AG04449 (cell line): ENCODE measurements around the gene CCNG2.
"Not testable (repeated sequence)": the region's sequence is repeated elsewhere in the genome, so short reads cannot be mapped to it uniquely, and the experiment has no call there.

Experiments used
- CTCF ChIA-PET: fragments of 350-600 bp; formaldehyde crosslinking; extraction: SDS; loops from one replicate; lab custom pipeline; 2021; ENCODE audit warnings: antibody characterized with exemption; lab: Yijun Ruan, JAX
- POLR2A ChIA-PET: fragments of 400-600, 350-600 bp; formaldehyde crosslinking; extraction: SDS; loops from one replicate; lab custom pipeline; 2020; ENCODE audit warnings: antibody characterized with exemption, inconsistent platforms; lab: Yijun Ruan, JAX
- DNase-seq: peaks from one replicate; pipeline ENCODE4 v3.0.0-alpha.2; 2010; ENCODE audit warnings: low read depth, low spot score
- H3K4me3 ChIP-seq: 2 replicates; pipeline ENCODE4 v1.5.1; 2011; ENCODE audit warnings: low read depth, mild to moderate bottlenecking, control low read depth, low read length
- CTCF ChIP-seq: IDR thresholded peaks from one replicate; pipeline ENCODE4 v1.5.1; 2011; ENCODE audit warnings: mild to moderate bottlenecking, moderate library complexity, low read length, control low read depth, inconsistent platforms; ENCODE audit not compliant: insufficient read depth; ENCODE audit errors: missing control alignments

Gene CCNG2

GRCh38 chr4:77127215-77127614 is 29.8 kb upstream of the CCNG2 start:
- DNase-seq: no peak
- CTCF ChIA-PET: interaction anchor here (0.8 to 1.8 kb wide), 4 partner anchors 31 to 77 kb away, joined by 3 to 5 read pairs (median 3); no protein-coding TSS in a partner anchor
- POLR2A ChIA-PET: no interaction called here
- H3K4me3 ChIP-seq: no peak overlapping the region
- TF ChIP-seq CTCF: no peak

- no peak for TF ChIP-seq CTCF
- no peak overlapping the region for H3K4me3 ChIP-seq
- DNase-seq: no peak
- ChIA-PET POLR2A (no interaction called here), CTCF (interaction anchor here (1.0 to 1.8 kb wide), 2 partner anchors 35 to 76 kb away, joined by 3 to 5 read pairs; no protein-coding TSS in a partner anchor)
These were observed 29.0 kb upstream of the CCNG2 start for GRCh38 chr4:77127837-77128621.

- no peak for TF ChIP-seq CTCF
- CTCF ChIA-PET: interaction anchor here (1.0 to 2.5 kb wide), 4 partner anchors 13 to 71 kb away, joined by 3 to 9 read pairs (median 7); no protein-coding TSS in a partner anchor
- POLR2A ChIA-PET: no interaction called here
- no peak for DNase-seq
- no peak overlapping the region for H3K4me3 ChIP-seq
These were observed 24.2 kb upstream of the CCNG2 start for GRCh38 chr4:77132652-77133312.

- DNase-seq, POLR2A ChIA-PET, H3K4me3 ChIP-seq: not testable (repeated sequence)
- CTCF ChIA-PET: interaction anchor here (1.4 kb wide), 1 partner anchor 42 kb away, joined by 5 read pairs; no protein-coding TSS in a partner anchor
These were observed 19.6 kb upstream of the CCNG2 start for GRCh38 chr4:77137448-77137847.

- CTCF ChIA-PET: interaction anchor here (1.0 kb wide), 1 partner anchor 47 kb away, joined by 4 read pairs; no protein-coding TSS in a partner anchor
- no peak for TF ChIP-seq CTCF
- H3K4me3 ChIP-seq: no peak overlapping the region
- POLR2A ChIA-PET: no interaction called here
- DNase-seq: no peak
These were observed 14.9 kb upstream of the CCNG2 start for GRCh38 chr4:77141964-77142645.

- CTCF ChIA-PET: interaction anchor here (1.0 to 1.2 kb wide), 2 partner anchors 11 to 47 kb away, joined by 4 read pairs; no protein-coding TSS in a partner anchor
- DNase-seq: no peak
- TF ChIP-seq CTCF: no peak
- POLR2A ChIA-PET: no interaction called here
- no peak overlapping the region for H3K4me3 ChIP-seq
These were observed 14.4 kb upstream of the CCNG2 start for GRCh38 chr4:77142646-77143028.
